ENCODE measurements around the gene GOLGA8J. TPM values are rescaled to one million over a fixed set of nuclear protein-coding genes. Genes with fewer than 3 reads are reported as not detected.
"Not testable (repeated sequence)": the region's sequence is repeated elsewhere in the genome, so short reads cannot be mapped to it uniquely, and the experiment has no call there.

Gene GOLGA8J, protein sequence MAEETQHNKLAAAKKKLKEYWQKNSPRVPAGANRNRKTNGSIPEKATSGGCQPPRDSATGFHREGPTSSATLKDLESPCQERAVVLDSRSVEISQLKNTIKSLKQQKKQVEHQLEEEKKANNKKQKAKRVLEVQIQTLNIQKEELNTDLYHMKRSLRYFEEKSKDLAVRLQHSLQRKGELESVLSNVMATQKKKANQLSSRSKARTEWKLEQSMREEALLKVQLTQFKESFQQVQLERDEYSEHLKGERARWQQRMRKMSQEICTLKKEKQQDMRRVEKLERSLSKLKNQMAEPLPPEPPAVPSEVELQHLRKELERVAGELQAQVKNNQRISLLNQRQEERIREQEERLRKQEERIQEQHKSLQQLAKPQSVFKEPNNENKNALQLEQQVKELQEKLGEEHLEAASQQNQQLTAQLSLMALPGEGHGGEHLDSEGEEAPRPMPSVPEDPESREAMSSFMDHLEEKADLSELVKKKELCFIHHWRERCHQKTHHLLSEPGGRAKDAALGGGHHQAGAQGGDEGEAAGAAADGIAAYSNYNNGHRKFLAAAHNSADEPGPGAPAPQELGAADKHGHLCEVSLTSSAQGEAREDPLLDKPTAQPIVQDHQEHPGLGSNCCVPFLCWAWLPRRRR
- not detected for total RNA-seq

DNA sequence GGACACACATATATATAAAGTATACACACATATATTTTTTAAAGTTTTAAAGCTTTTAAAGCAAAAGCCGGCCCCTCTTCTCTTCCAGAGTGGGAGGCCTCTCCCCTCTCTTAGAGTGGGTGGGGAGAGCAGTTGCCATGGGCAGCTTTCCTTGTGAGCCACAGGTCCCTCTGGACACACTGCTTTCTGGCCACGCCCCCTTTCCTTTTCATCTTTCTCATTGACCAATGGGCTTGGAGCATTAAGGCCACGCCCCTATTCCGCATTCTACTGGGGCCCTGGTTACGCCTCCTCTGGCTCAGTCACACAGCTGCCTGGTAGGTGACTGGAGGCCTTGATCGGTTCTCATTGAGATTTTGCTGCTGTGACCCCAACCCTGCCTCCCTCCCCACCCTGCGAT, at the start of gene GOLGA8J:
Gene GOLGA8J (plus strand): TSS at position 301 of the 400 bp plus-strand sequence. CDS start 98 bp downstream, at position 399.
- DNase-seq (ENCODE audit: low spot score in 2 of 2); H3K4me3 ChIP-seq (ENCODE audit: low read depth, poor library complexity, severe bottlenecking); intact Hi-C loops (cut with DNase I; ENCODE audit: low total_unique reads): not testable (repeated sequence)
- WGBS, 2 donors = no CpG with 5 or more reads among the region's 7 CpGs

DNA sequence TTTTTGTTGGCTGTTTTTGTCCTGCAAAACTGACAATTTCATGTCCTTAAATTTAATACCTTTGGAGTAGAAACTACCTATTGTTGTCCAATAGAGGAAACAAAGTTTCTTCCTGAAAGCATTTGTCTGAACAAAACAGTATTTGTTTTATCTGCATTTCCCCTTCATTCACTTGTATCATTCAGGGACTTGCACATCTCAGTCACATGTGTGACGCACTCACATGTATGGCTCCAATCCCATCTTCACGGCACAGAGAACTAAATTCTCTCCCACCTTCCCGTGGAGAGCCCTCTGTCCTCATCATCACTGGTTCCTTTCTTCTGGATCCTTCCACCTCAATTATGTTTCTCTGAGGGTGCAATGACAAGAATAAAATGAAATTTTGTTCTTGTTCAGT, 49.5 kb upstream of the GOLGA8J start:
- TF ChIP-seq, protein P1, sequence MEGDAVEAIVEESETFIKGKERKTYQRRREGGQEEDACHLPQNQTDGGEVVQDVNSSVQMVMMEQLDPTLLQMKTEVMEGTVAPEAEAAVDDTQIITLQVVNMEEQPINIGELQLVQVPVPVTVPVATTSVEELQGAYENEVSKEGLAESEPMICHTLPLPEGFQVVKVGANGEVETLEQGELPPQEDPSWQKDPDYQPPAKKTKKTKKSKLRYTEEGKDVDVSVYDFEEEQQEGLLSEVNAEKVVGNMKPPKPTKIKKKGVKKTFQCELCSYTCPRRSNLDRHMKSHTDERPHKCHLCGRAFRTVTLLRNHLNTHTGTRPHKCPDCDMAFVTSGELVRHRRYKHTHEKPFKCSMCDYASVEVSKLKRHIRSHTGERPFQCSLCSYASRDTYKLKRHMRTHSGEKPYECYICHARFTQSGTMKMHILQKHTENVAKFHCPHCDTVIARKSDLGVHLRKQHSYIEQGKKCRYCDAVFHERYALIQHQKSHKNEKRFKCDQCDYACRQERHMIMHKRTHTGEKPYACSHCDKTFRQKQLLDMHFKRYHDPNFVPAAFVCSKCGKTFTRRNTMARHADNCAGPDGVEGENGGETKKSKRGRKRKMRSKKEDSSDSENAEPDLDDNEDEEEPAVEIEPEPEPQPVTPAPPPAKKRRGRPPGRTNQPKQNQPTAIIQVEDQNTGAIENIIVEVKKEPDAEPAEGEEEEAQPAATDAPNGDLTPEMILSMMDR (IDR thresholded peaks at IDR 0.05) = no peak
- no peak for TF ChIP-seq POLR2A (IDR thresholded peaks at IDR 0.05)
- no peak overlapping the region for H3K4me3 ChIP-seq (ENCODE audit: low read depth, poor library complexity, severe bottlenecking)
- DNase-seq (ENCODE audit: low spot score in 2 of 2) = no peak
- 72 to 84% methylated on average over 3 of the region's 3 CpGs for WGBS, 2 donors
- intact Hi-C loops (cut with DNase I; ENCODE audit: low total_unique reads) = no loop called here

DNA sequence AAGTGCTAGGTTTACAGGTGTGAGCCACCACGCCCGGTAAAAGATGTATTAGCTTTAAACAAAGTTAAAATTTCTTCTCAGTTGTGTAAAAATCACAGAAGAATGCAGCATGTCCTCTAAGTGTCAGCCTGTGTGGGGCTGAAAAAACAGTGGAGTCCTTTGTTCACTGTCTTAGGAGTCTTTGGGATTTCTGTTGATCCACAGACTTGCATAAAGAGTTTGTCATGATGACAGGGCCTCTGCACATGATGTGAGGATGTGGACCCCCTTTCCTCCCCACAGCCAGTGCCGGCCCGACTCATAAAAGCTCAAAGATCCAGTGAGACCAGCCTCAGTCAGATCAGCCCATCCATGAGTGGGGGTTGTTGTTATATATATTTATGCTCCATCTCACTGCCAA, 49.0 kb upstream of the GOLGA8J start:
- intact Hi-C loops (cut with DNase I; ENCODE audit: low total_unique reads) = no loop called here
- TF ChIP-seq POLR2A (IDR thresholded peaks at IDR 0.05) = no peak
- TF ChIP-seq, protein P1 (IDR thresholded peaks at IDR 0.05) = no peak
- H3K4me3 ChIP-seq (ENCODE audit: low read depth, poor library complexity, severe bottlenecking) = no peak overlapping the region
- WGBS, 2 donors = 92 to 94% methylated on average over 4 of the region's 4 CpGs
- DNase-seq (ENCODE audit: low spot score in 2 of 2) = no peak

DNA sequence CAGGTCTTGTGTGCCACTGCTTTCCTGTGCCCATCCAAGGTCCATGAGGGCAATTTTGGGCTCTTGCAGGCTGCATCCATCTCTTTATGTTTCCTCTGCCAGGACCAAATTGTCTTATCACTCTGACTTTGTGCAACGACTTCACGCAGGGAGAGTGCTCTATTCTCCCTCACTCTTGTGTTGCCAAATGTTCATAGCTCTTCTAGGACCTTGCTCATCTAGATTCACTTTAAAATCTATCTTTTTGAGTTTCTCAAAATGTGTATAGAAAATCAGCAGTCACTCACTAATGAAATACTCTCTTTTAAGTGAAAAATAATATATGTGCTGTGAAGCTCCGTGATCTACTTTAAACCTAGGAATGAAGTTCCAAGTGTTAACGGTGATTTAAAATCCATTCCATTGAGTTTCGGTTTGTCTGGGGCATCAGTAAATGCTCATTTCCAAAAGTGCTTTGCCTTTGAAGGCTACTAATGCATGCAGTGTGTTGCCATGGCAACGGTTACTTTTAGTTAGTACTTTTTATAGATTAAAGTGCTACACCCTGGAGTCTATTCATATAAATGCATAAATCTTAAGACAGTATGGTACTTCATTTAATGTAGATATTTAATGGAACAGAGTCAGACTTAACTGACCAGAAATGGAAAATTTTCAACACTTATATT, 46.6 kb upstream of the GOLGA8J start:
- no peak for DNase-seq (ENCODE audit: low spot score in 2 of 2)
- intact Hi-C loops (cut with DNase I; ENCODE audit: low total_unique reads) = no loop called here
- TF ChIP-seq POLR2A (IDR thresholded peaks at IDR 0.05) = no peak
- TF ChIP-seq, protein P1 (IDR thresholded peaks at IDR 0.05) = no peak

DNA sequence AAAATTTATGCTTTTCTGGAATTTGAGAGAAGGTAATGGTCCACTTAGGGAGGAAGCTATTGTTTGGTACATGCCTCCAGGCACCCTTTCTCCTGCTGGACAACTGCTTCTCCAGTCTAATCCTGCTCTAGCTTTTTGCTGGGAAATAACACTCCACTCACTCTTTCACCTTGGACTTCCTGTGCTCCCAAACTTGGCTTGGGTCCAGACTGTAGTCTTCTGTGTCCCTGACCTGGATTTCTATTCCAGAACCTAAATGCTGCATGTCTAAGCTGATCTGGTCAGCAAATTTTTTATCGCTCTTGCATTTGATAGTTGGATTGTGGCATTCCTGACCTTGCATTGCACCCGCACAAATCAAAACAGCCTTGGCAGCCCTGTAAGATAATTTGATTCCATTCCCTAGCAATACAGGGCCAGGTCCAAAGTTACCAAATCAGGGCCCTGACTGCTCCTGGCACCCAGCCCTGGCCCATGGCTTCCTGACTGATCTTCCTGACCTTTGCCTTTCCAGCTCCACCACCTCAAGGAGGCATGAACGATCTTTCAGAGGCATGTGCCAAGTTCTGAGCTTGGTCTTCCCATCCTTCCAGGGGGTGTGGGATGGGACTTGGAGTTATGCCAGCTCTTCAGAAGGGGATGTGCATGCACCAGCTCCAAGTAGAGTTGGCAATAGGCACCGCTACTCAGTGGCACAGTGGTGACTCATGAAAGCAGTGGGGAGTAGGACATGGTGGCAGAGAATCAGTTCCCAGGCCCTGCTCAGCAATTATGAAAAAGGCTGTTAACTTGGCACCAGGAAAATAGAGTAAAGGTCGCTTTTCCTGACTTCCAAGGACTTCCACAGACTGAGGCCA, 43.9 kb upstream of the GOLGA8J start:
- intact Hi-C loops (cut with DNase I; ENCODE audit: low total_unique reads) = no loop called here
- no peak for TF ChIP-seq POLR2A (IDR thresholded peaks at IDR 0.05)
- TF ChIP-seq, protein P1 (IDR thresholded peaks at IDR 0.05) = no peak
- no peak overlapping the region for H3K4me3 ChIP-seq (ENCODE audit: low read depth, poor library complexity, severe bottlenecking)
- DNase-seq (ENCODE audit: low spot score in 2 of 2) = no peak
- WGBS, 2 donors = 61 to 64% methylated on average over 5 of the region's 5 CpGs

More for the DNA sequence above, 46.6 kb upstream of the GOLGA8J start:
- no peak overlapping the region for H3K4me3 ChIP-seq (ENCODE audit: low read depth, poor library complexity, severe bottlenecking)
- 76 to 83% methylated on average over 6 of the region's 6 CpGs for WGBS, 2 donors

All from lower leg skin (tissue), 4 donors.